Measurements from ENCODE around the gene GPX7.

GRCh38 chr1:52657702-52658101, 55.5 kb downstream of the GPX7 start:
- TF ChIP-seq CTCF (IDR thresholded peaks at IDR 0.05) (no peak), POLR2A (IDR thresholded peaks at IDR 0.05) (no peak)
